Panc1 (cell line): Measurements from ENCODE around the gene DUS1L. TPM values are rescaled to one million over a fixed set of nuclear protein-coding genes. Genes with fewer than 3 reads are reported as not detected.

Source experiments
- ATAC-seq: fragments of 200-7000 bp; cut with Tn5 transposase; 2 replicates; pipeline ENCODE4 v1.9.1; 2020; ENCODE audit warnings: mild to moderate bottlenecking, moderate library complexity
- BruUV-seq: library from RNA; stranded (reverse); fragments of 400-500 nt; replicated peaks from 2 replicates; lab custom pipeline; 2021; lab: Mats Ljungman, UMichigan
- CTCF ChIA-PET: fragments of 300-600 bp; sonication (Branson Sonifier 250); formaldehyde crosslinking; loops from one replicate; lab custom pipeline; 2022; ENCODE audit warnings: antibody characterized with exemption; lab: Charles Lee
- POLR2A ChIA-PET: fragments of 300-600 bp; sonication (Branson Sonifier 250); formaldehyde crosslinking; loops from one replicate; lab custom pipeline; 2022; ENCODE audit warnings: antibody characterized with exemption; lab: Charles Lee
- DNase-seq: peaks from one replicate; pipeline ENCODE4 v3.0.0-alpha.2; 2010; ENCODE audit warnings: low read depth, low spot score
- H3K27ac ChIP-seq: 2 replicates; pipeline ENCODE4 v1.5.1; 2011; ENCODE audit warnings: mild to moderate bottlenecking, low read length, inconsistent platforms
- H3K27me3 ChIP-seq: fragments of 200-500 bp; sonication (Bioruptor generic); 2 replicates; pipeline ENCODE4 v1.6.0; 2014; ENCODE audit warnings: low read length, inconsistent platforms; ENCODE audit not compliant: control insufficient read depth, insufficient read depth
- H3K36me3 ChIP-seq: fragments of 200-500 bp; sonication (Bioruptor generic); 2 replicates; pipeline ENCODE4 v1.5.1; 2014; ENCODE audit warnings: inconsistent platforms, mild to moderate bottlenecking, low read length, moderate library complexity; ENCODE audit not compliant: control insufficient read depth, insufficient read depth
- H3K4me1 ChIP-seq: 2 replicates; pipeline ENCODE4 v1.5.1; 2011; ENCODE audit warnings: inconsistent platforms, mild to moderate bottlenecking, low read length, moderate library complexity; ENCODE audit not compliant: control insufficient read depth, insufficient read depth
- H3K4me3 ChIP-seq, 2 experiments: 2 replicates each; pipeline ENCODE4 v1.5.1; 2011 to 2012; ENCODE audit warnings: low read depth in 2 of 2, low read length in 2 of 2, mild to moderate bottlenecking in 2 of 2, inconsistent platforms in 1 of 2, moderate library complexity in 1 of 2
- H3K9me3 ChIP-seq: fragments of 200-500 bp; sonication (Bioruptor generic); 2 replicates; pipeline ENCODE4 v1.5.1; 2014; ENCODE audit warnings: low read depth, mild to moderate bottlenecking, inconsistent platforms, low read length, moderate library complexity; ENCODE audit not compliant: control insufficient read depth, insufficient read depth
- POLR2AphosphoS5 ChIP-seq: IDR thresholded peaks from 2 replicates; pipeline ENCODE4 v1.6.1; 2012; ENCODE audit warnings: mild to moderate bottlenecking, low read depth, low read length, moderate library complexity
- REST ChIP-seq, 2 experiments: IDR thresholded peaks; 2 replicates each; pipeline ENCODE4 v1.6.1; 2011 to 2012; ENCODE audit warnings: low read depth in 2 of 2, control low read depth in 1 of 2, low read length in 1 of 2, mild to moderate bottlenecking in 1 of 2, moderate library complexity in 1 of 2; ENCODE audit not compliant: insufficient read depth in 1 of 2
- SIN3A ChIP-seq: IDR thresholded peaks from 2 replicates; pipeline ENCODE4 v1.6.1; 2012; ENCODE audit warnings: low read depth, mild to moderate bottlenecking, low read length, moderate library complexity, borderline replicate concordance; ENCODE audit not compliant: insufficient read depth
- TCF7L2 ChIP-seq: IDR thresholded peaks from 2 replicates; pipeline ENCODE4 v1.6.1; 2011; ENCODE audit warnings: mild to moderate bottlenecking, low read depth, low read length, inconsistent platforms
- in situ Hi-C: cut with HindIII; loops from 2 replicates; pipeline ENCODE4 v1.10.0; 2016; ENCODE audit warnings: low sequenced_read_pairs, low pct_unique_long_range_greater_than_20kb
- intact Hi-C: fragments of 100-400 bp; cut with micrococcal nuclease; formaldehyde crosslinking; loops from one replicate; pipeline ENCODE4 v1.10.0; 2022; ENCODE audit not compliant: unreplicated experiment
- total RNA-seq: library from RNA; stranded (reverse); gene quantifications from one replicate; pipeline ENCODE4 v1.2.1, GENCODE V29; 2021; ENCODE audit not compliant: unreplicated experiment
- TF ChIP-seq, protein P1 (sequence below): fragments of 450-650 bp; IDR thresholded peaks from 2 replicates; pipeline ENCODE4 v1.5.1; 2017; ENCODE audit warnings: mild to moderate bottlenecking

Gene DUS1L
- total RNA-seq, 1 experiment from 2014 or later: 115 TPM

GRCh38 chr17:82036634-82037091, 28.9 kb downstream of the DUS1L start:
- no TSS peak for BruUV-seq
- ChIA-PET CTCF (no interaction called here), POLR2A (interaction anchor here (0.5 kb wide), 1 partner anchor 18 kb away, joined by 3 read pairs; no protein-coding TSS in a partner anchor)
- in situ Hi-C loops: no loop called here
- Histone ChIP-seq H3K27me3 (no peaks in the 10 kb centered on the region), H3K4me3 (peak overlapping the region; percentile 58 to 79), H3K9me3 (no peaks in the 10 kb centered on the region), H3K36me3 (peaks cover 2% of the 10 kb centered on the region; the same call in 1 of the 2 replicates), H3K27ac (peak overlapping the region; percentile 83), H3K4me1 (peaks cover 19% of the 10 kb centered on the region)
- TF ChIP-seq REST (IDR thresholded peaks at IDR 0.05; ENCODE audit: insufficient read depth in 1 of 2, low read depth in 2 of 2, low read length in 1 of 2) (no peak), POLR2AphosphoS5 (no peak), SIN3A (no peak), TCF7L2 (no peak)
- TF ChIP-seq, protein P1, sequence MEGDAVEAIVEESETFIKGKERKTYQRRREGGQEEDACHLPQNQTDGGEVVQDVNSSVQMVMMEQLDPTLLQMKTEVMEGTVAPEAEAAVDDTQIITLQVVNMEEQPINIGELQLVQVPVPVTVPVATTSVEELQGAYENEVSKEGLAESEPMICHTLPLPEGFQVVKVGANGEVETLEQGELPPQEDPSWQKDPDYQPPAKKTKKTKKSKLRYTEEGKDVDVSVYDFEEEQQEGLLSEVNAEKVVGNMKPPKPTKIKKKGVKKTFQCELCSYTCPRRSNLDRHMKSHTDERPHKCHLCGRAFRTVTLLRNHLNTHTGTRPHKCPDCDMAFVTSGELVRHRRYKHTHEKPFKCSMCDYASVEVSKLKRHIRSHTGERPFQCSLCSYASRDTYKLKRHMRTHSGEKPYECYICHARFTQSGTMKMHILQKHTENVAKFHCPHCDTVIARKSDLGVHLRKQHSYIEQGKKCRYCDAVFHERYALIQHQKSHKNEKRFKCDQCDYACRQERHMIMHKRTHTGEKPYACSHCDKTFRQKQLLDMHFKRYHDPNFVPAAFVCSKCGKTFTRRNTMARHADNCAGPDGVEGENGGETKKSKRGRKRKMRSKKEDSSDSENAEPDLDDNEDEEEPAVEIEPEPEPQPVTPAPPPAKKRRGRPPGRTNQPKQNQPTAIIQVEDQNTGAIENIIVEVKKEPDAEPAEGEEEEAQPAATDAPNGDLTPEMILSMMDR: no peak
- no peak for ATAC-seq
- no peak for DNase-seq
- intact Hi-C loops: no loop called here

- no peak for ATAC-seq
- H3K36me3 ChIP-seq: peaks cover 2% of the 10 kb centered on the region; the same call in 1 of the 2 replicates
- TF ChIP-seq TCF7L2 (no peak), REST (IDR thresholded peaks at IDR 0.05; ENCODE audit: insufficient read depth in 1 of 2, low read depth in 2 of 2, low read length in 1 of 2) (no peak), SIN3A (no peak), POLR2AphosphoS5 (no peak)
- TF ChIP-seq, protein P1: no peak
- in situ Hi-C loops (no loop called here), intact Hi-C loops (no loop called here)
- POLR2A ChIA-PET: interaction anchor here (0.5 kb wide), 1 partner anchor 17 kb away, joined by 3 read pairs; no protein-coding TSS in a partner anchor
- peaks cover 19% of the 10 kb centered on the region for H3K4me1 ChIP-seq
- no peak for DNase-seq
- H3K9me3 ChIP-seq: no peaks in the 10 kb centered on the region
- BruUV-seq: TSS peak; percentile 96
- CTCF ChIA-PET: interaction anchor here (1.0 kb wide), 1 partner anchor 77 kb away, joined by 3 read pairs; no protein-coding TSS in a partner anchor
- H3K4me3 ChIP-seq: peak overlapping the region; percentile 58 to 79
- no peaks in the 10 kb centered on the region for H3K27me3 ChIP-seq
- H3K27ac ChIP-seq: no peak overlapping the region
Observed at GRCh38 chr17:82035956-82036633, 29.5 kb downstream of the DUS1L start.
